Left ventricle myocardium inferior (tissue), 1 donor: ENCODE measurements around the gene REEP3. TPM values are rescaled to one million over a fixed set of nuclear protein-coding genes. Genes with fewer than 3 reads are reported as not detected.

ENCODE experiments used
- DNase-seq: peaks from one replicate; pipeline ENCODE4 v3.0.0-alpha.2; 2020
- H3K27ac ChIP-seq: fragments of 200-600 bp; replicated peaks from 2 replicates; pipeline ENCODE4 v1.8.0; 2021
- H3K27me3 ChIP-seq: fragments of 200-600 bp; 2 replicates; pipeline ENCODE4 v1.8.0; 2021; ENCODE audit warnings: low read depth
- H3K36me3 ChIP-seq: fragments of 200-600 bp; 2 replicates; pipeline ENCODE4 v1.8.0; 2021
- H3K4me1 ChIP-seq: fragments of 200-600 bp; 2 replicates; pipeline ENCODE4 v1.8.0; 2021
- H3K4me3 ChIP-seq: fragments of 200-600 bp; 2 replicates; pipeline ENCODE4 v1.8.0; 2021; ENCODE audit warnings: mild to moderate bottlenecking, moderate library complexity
- H3K9me3 ChIP-seq: fragments of 200-600 bp; replicated peaks from 2 replicates; pipeline ENCODE4 v1.8.0; 2021
- intact Hi-C: fragments of 100-400 bp; cut with micrococcal nuclease; formaldehyde crosslinking; loops from one replicate; pipeline ENCODE4 v1.11.0; 2022
- total RNA-seq: library from RNA; stranded (reverse); fragmentation: NEBNext Ultra II Directional; extraction: Animal tissue kit (Norgen Biotek cat#: 25700); gene quantifications from one replicate; pipeline ENCODE4 v1.2.1, GENCODE V29; 2021
- TF ChIP-seq, protein P1 (sequence below): fragments of 200-600 bp; IDR thresholded peaks from 2 replicates; pipeline ENCODE4 v1.8.0; 2021; ENCODE audit warnings: antibody characterized with exemption, mild to moderate bottlenecking, borderline replicate concordance
- donor health status: DM: no; HTN: yes; CAD: no; lungs with severe emphysema.

Gene REEP3
- total RNA-seq, 1 donor from 2014 or later = 18.2 TPM

DNA sequence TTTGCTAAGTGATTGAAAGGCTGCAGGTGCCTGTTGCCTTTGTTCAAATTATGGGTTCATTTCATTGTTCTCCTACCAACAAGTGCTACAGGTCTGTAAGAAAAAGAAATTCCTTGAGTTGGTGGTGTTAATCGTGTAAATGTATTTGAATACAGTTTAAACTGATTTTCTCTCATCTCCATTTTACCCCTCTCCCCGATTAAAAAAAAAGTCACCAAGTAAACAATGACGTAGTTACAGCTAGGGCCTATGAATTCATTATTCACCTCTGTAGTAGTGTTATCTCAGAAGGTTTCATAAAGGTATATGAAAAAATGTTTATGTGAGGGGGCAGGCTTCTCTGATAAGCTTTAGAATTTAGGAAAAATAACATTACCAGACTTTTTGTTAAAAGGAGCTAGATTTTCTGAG, 1.1 kb downstream of the REEP3 start:
- no peak for DNase-seq
- TF ChIP-seq, protein P1, sequence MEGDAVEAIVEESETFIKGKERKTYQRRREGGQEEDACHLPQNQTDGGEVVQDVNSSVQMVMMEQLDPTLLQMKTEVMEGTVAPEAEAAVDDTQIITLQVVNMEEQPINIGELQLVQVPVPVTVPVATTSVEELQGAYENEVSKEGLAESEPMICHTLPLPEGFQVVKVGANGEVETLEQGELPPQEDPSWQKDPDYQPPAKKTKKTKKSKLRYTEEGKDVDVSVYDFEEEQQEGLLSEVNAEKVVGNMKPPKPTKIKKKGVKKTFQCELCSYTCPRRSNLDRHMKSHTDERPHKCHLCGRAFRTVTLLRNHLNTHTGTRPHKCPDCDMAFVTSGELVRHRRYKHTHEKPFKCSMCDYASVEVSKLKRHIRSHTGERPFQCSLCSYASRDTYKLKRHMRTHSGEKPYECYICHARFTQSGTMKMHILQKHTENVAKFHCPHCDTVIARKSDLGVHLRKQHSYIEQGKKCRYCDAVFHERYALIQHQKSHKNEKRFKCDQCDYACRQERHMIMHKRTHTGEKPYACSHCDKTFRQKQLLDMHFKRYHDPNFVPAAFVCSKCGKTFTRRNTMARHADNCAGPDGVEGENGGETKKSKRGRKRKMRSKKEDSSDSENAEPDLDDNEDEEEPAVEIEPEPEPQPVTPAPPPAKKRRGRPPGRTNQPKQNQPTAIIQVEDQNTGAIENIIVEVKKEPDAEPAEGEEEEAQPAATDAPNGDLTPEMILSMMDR = no peak
- Histone ChIP-seq H3K27me3 (no peaks in the 10 kb centered on the region), H3K4me1 (peaks cover 72% of the 10 kb centered on the region), H3K4me3 (peak overlapping the region; percentile 84), H3K27ac (peak overlapping the region; percentile 99), H3K36me3 (no peaks in the 10 kb centered on the region), H3K9me3 (no peaks in the 10 kb centered on the region)
- intact Hi-C loops = loop anchor here (10.0 kb wide), 1 partner anchor 103 kb away; no protein-coding TSS in a partner anchor

DNA sequence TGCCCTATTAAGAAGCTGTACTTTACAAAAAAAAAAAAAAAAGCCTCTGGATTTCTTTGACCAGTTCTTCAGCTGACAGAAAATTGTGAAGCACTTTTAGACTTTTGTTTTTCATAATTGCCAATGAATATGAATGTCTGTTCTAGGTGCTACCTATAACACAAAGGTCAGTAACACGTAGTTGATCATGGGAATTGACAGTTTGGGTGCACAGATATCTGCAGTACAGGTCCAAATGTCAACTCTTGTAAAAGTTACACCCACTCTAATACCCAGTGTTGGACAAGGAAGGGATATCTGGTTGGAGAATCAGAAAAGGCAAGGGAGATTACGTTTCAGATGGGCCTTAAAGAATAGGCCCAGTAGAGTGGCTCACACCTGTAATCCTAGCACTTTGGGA, 1.8 kb downstream of the REEP3 start:
- peak overlapping the region; percentile 99 for H3K27ac ChIP-seq
- no peaks in the 10 kb centered on the region for H3K36me3 ChIP-seq
- H3K4me3 ChIP-seq = peak overlapping the region; percentile 84
- H3K4me1 ChIP-seq = peaks cover 72% of the 10 kb centered on the region
- intact Hi-C loops = loop anchor here (10.0 kb wide), 1 partner anchor 102 kb away; no protein-coding TSS in a partner anchor
- no peak for DNase-seq
- H3K27me3 ChIP-seq = no peaks in the 10 kb centered on the region
- TF ChIP-seq, protein P1 = no peak
- no peaks in the 10 kb centered on the region for H3K9me3 ChIP-seq

DNA sequence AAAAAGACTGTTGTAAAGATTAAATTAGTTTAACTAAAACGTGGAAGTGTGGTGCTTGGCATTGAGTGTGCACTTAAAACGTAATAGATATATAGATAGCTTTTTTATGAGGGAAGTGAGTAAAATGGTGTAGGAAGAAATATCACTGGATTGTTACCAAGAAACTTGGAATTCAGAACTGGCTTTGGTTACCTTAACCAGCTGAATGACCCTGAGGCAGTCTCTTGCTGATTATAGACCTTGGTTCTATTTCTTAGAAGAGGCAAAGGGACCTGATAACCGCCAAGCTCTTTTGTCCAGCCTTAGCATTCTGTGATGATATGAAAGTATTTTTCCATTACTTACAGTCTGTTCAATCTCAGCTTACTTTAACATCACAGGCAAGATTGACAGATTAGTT, 3.8 kb downstream of the REEP3 start:
- H3K9me3 ChIP-seq = no peaks in the 10 kb centered on the region
- no peak overlapping the region for H3K4me3 ChIP-seq
- peaks cover 12% of the 10 kb centered on the region for H3K36me3 ChIP-seq
- H3K4me1 ChIP-seq = peaks cover 59% of the 10 kb centered on the region
- DNase-seq = no peak
- no peaks in the 10 kb centered on the region for H3K27me3 ChIP-seq
- no peak overlapping the region for H3K27ac ChIP-seq
- TF ChIP-seq, protein P1 = no peak
- intact Hi-C loops = loop anchor here (10.0 kb wide), 1 partner anchor 100 kb away; no protein-coding TSS in a partner anchor

DNA sequence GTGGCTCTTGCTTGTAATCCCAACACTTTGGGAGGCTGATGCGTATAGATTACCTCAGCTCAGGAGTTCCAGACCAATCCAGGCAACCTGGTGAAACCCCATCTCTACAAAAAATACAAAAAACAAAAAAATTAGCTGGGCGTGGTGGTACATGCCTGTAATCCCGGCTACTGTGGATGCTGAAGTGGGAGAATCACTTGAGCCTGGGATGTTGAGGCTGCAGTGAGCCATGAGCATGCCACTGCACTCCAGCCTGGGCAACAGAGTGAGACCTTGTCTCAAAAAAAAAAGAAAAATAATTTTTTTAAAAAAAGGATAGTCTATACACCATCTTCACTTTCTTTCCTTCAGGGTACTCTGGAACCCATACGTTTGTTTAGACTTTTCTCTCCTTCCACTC, 6.2 kb downstream of the REEP3 start:
- Histone ChIP-seq H3K27ac (no peak overlapping the region), H3K4me1 (peaks cover 50% of the 10 kb centered on the region), H3K9me3 (no peaks in the 10 kb centered on the region), H3K4me3 (no peak overlapping the region), H3K36me3 (peaks cover 12% of the 10 kb centered on the region), H3K27me3 (no peaks in the 10 kb centered on the region)
- DNase-seq = no peak
- intact Hi-C loops = loop anchor here (10.0 kb wide), 1 partner anchor 97 kb away; no protein-coding TSS in a partner anchor
- TF ChIP-seq, protein P1 = no peak

DNA sequence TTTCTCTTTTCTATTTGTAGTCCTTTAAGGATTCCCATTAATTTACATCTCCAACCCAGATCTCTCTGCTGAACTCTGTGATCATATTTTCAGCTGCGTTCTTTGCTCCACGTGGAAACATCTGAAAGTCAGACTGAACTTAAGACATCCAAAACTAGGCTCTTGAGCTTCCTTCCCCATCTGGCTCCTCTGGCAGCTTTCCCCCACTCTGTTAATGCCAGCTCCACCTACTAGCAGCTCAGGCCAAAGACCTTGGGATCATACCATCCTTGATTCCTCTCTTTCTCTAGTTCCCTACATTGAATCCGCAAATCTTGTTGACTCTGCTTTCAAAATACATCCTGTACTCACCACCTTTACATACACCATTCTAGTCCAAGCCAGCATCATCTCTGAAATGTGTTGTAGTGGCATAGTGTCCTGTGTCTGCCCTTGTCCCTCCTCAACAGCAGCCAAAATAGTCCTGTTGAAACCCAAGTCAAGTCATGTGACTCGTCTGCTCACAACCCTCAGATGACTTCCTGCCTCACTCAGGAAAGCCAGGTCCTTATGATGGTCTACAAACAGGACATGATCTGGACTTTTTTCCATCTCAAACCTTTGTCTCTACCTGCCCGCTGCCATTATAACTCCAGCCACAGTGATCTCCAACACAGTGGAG, 7.0 kb downstream of the REEP3 start:
- Histone ChIP-seq H3K27ac (no peak overlapping the region), H3K9me3 (no peaks in the 10 kb centered on the region), H3K4me1 (peaks cover 45% of the 10 kb centered on the region), H3K4me3 (no peak overlapping the region), H3K36me3 (peaks cover 12% of the 10 kb centered on the region), H3K27me3 (no peaks in the 10 kb centered on the region)
- intact Hi-C loops = loop anchor here (10.0 kb wide), 1 partner anchor 97 kb away; no protein-coding TSS in a partner anchor
- TF ChIP-seq, protein P1 = no peak
- DNase-seq = no peak
